OCI-LY3 (cell line): ENCODE results near the gene NECAB3.

Experiments used
- H2AFZ ChIP-seq: fragments of 200-600, 300-600 bp; shearing (Covaris generic); 2 replicates; pipeline ENCODE4 v1.6.0; 2014; ENCODE audit warnings: antibody characterized with exemption, low read depth, low read length
- H3K27ac ChIP-seq: fragments of 200-600, 300-600 bp; sonication (generic); 2 replicates; pipeline ENCODE4 v1.5.1; 2014; ENCODE audit warnings: mild to moderate bottlenecking, low read length, moderate library complexity, mixed read lengths
- H3K27me3 ChIP-seq: fragments of 200-600, 300-600 bp; sonication (generic); 2 replicates; pipeline ENCODE4 v1.6.1; 2014; ENCODE audit warnings: low read depth, low read length, mixed read lengths
- H3K36me3 ChIP-seq: fragments of 200-600, 300-600 bp; sonication (generic); replicated peaks from 2 replicates; pipeline ENCODE3; 2014; ENCODE audit warnings: low read depth, low read length, mixed read lengths
- H3K4me1 ChIP-seq: fragments of 300-600, 200-600 bp; sonication (generic); 2 replicates; pipeline ENCODE4 v1.6.1; 2014; ENCODE audit warnings: low read length, mixed read lengths
- H3K4me2 ChIP-seq: fragments of 200-600, 300-600 bp; sonication (generic); 2 replicates; pipeline ENCODE4 v1.6.1; 2014; ENCODE audit warnings: low read length, mixed read lengths
- H3K4me3 ChIP-seq: fragments of 300-600, 200-600 bp; sonication (generic); 2 replicates; pipeline ENCODE4 v1.5.1; 2014; ENCODE audit warnings: antibody characterized with exemption, mild to moderate bottlenecking, low read length, moderate library complexity
- H3K79me2 ChIP-seq: fragments of 300-600, 200-600 bp; shearing (Covaris generic); 2 replicates; pipeline ENCODE4 v1.6.1; 2014; ENCODE audit warnings: mild to moderate bottlenecking, low read length, mixed read lengths
- H3K9ac ChIP-seq: fragments of 300-600, 200-600 bp; shearing (Covaris generic); 2 replicates; pipeline ENCODE4 v1.6.0; 2014; ENCODE audit warnings: mild to moderate bottlenecking, low read length, moderate library complexity
- H3K9me3 ChIP-seq: fragments of 200-600, 300-600 bp; shearing (Covaris generic); 2 replicates; pipeline ENCODE4 v1.6.1; 2014; ENCODE audit warnings: low read length, mixed read lengths; ENCODE audit not compliant: insufficient read depth
- H4K20me1 ChIP-seq: fragments of 200-600, 300-600 bp; sonication (generic); 2 replicates; pipeline ENCODE4 v1.6.1; 2016; ENCODE audit warnings: low read length, mixed read lengths; ENCODE audit not compliant: insufficient read depth
- EZH2phosphoT487 ChIP-seq: fragments of 200-600 bp; shearing (Covaris generic); IDR thresholded peaks from 2 replicates; pipeline ENCODE4 v1.6.1; 2018; ENCODE audit warnings: antibody characterized with exemption, mixed run types, low read depth
- TF ChIP-seq, protein P1 (sequence below): fragments of 200-600, 300-600 bp; sonication (generic); IDR thresholded peaks from 2 replicates; pipeline ENCODE4 v1.5.1; 2014; ENCODE audit warnings: antibody characterized with exemption, low read length, low read depth

NECAB3 gene

DNA sequence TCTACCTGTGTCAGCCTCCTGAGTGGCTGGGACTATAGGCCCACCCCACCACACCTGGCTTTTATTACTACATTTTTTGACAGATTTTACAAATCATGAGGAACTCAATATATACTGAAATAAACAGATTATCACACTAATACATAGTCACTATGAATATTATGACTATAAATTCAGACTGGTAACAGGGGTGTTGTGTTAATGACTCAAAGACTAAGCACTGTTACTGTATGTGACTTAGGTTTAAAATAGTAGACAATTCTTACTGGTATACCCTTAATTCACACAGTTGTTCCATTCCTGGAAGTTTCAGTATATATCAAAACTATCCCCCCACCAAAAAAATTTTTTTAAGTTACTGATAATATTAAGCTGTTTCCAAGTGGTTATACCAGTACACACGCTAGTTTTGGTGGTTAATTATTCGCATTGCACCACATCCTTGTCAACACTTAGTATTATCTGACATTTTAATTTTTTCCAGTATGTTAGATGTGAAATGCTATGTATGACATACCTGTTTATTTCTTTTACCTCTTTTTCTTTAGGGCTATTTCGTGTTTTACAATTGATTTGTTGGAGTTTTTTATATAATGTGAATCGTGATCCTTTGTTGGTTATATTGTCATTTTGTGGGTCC, 46.5 kb downstream of the NECAB3 start:
- Histone ChIP-seq H3K36me3 (peaks cover 19% of the 10 kb centered on the region), H3K9ac (no peak overlapping the region), H3K9me3 (no peaks in the 10 kb centered on the region), H3K79me2 (no peaks in the 10 kb centered on the region), H3K4me3 (no peak overlapping the region), H3K4me1 (no peaks in the 10 kb centered on the region), H4K20me1 (no peaks in the 10 kb centered on the region), H3K4me2 (no peak overlapping the region), H3K27ac (no peak overlapping the region), H3K27me3 (no peaks in the 10 kb centered on the region), H2AFZ (no peak overlapping the region)
- no peak for TF ChIP-seq EZH2phosphoT487
- TF ChIP-seq, protein P1, sequence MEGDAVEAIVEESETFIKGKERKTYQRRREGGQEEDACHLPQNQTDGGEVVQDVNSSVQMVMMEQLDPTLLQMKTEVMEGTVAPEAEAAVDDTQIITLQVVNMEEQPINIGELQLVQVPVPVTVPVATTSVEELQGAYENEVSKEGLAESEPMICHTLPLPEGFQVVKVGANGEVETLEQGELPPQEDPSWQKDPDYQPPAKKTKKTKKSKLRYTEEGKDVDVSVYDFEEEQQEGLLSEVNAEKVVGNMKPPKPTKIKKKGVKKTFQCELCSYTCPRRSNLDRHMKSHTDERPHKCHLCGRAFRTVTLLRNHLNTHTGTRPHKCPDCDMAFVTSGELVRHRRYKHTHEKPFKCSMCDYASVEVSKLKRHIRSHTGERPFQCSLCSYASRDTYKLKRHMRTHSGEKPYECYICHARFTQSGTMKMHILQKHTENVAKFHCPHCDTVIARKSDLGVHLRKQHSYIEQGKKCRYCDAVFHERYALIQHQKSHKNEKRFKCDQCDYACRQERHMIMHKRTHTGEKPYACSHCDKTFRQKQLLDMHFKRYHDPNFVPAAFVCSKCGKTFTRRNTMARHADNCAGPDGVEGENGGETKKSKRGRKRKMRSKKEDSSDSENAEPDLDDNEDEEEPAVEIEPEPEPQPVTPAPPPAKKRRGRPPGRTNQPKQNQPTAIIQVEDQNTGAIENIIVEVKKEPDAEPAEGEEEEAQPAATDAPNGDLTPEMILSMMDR: no peak

DNA sequence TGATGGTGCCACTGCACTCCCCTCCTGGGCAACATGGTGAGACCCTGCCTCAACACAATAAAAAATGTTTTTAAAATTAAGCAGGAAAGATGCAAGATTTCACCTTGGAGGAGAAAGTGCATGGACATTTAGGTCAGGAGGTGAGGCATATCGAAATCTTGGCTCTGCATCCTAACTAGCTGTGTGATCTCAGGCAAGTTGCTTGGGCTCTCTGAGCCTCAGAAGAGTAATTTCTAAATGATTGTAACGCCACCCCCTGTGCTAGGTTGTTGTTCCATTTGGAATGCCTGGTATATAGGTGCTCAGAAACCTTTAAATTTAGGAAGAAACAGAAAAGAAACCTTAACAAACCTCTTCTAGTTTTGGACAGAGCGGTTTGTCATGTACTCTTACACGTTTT, 48.0 kb downstream of the NECAB3 start:
- Histone ChIP-seq H3K4me2 (no peak overlapping the region), H3K27ac (no peak overlapping the region), H3K9ac (no peak overlapping the region), H2AFZ (no peak overlapping the region), H3K4me3 (no peak overlapping the region), H3K9me3 (no peaks in the 10 kb centered on the region), H3K4me1 (no peaks in the 10 kb centered on the region), H4K20me1 (no peaks in the 10 kb centered on the region), H3K36me3 (peaks cover 19% of the 10 kb centered on the region), H3K79me2 (no peaks in the 10 kb centered on the region), H3K27me3 (no peaks in the 10 kb centered on the region)
- TF ChIP-seq, protein P1: no peak
- no peak for TF ChIP-seq EZH2phosphoT487

DNA sequence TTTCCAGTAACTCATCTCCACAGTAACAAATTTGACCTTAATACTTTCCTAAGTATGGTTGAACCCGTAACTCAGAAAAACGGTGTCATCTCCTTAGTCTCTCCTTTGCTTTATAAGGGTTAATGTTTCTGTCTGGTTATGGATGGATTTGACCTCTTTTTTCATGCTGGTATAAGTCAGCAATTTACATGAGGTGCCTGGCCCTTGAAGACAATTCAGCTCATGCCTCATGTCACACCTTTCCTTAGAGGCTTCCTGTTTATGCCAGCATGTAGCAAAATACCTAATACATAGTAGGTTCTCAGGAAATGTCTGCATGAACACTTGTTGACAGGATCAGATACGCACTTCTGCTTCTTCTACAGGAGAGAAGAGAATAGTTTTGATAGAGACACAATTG, 49.8 kb downstream of the NECAB3 start:
- H4K20me1 ChIP-seq: no peaks in the 10 kb centered on the region
- no peaks in the 10 kb centered on the region for H3K79me2 ChIP-seq
- H3K36me3 ChIP-seq: peaks cover 19% of the 10 kb centered on the region
- no peak overlapping the region for H2AFZ ChIP-seq
- no peak for TF ChIP-seq EZH2phosphoT487
- TF ChIP-seq, protein P1: no peak
- H3K4me1 ChIP-seq: no peaks in the 10 kb centered on the region
- H3K9ac ChIP-seq: no peak overlapping the region
- no peak overlapping the region for H3K4me3 ChIP-seq
- no peak overlapping the region for H3K27ac ChIP-seq
- H3K4me2 ChIP-seq: no peak overlapping the region
- H3K27me3 ChIP-seq: no peaks in the 10 kb centered on the region
- no peaks in the 10 kb centered on the region for H3K9me3 ChIP-seq

DNA sequence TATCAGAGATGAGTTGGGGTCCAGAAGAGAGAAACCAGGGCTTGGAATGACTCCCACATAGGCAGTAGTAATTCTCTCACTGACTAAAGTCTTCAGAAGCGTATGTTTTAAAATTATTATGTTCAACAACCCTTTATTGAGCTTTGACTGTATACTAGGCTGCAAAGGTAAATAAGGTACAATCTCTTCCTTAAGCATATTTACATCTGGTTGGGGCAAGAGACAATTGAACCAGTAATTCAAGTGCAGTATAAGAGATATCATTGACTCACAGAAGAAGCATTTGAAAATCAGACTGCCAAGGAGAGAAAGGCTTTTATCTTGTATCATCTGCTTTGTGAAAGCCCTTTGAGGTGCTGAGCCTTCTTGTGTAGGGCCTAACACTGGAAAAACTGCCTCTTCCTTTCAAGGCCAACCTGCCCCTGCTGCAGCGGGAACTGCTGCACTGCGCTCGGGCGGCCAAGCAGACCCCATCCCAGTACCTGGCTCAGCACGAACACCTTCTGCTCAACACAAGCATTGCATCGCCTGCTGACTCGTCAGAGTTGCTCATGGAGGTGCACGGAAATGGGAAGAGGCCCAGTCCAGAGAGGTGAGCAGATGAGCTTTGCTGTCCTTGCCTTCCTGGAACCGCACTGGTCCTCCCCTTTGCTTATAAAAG, 51.4 kb downstream of the NECAB3 start:
- no peak overlapping the region for H2AFZ ChIP-seq
- H3K4me1 ChIP-seq: no peaks in the 10 kb centered on the region
- H3K9ac ChIP-seq: no peak overlapping the region
- H3K36me3 ChIP-seq: peaks cover 12% of the 10 kb centered on the region
- H3K79me2 ChIP-seq: no peaks in the 10 kb centered on the region
- TF ChIP-seq EZH2phosphoT487: no peak
- TF ChIP-seq, protein P1: no peak
- H3K4me2 ChIP-seq: no peak overlapping the region
- no peaks in the 10 kb centered on the region for H3K9me3 ChIP-seq
- no peaks in the 10 kb centered on the region for H4K20me1 ChIP-seq
- H3K27ac ChIP-seq: no peak overlapping the region
- no peak overlapping the region for H3K4me3 ChIP-seq
- no peaks in the 10 kb centered on the region for H3K27me3 ChIP-seq
